GF-D8 (cell line): Measurements from ENCODE around the gene FRG2.
"Not testable (repeated sequence)": the region's sequence is repeated elsewhere in the genome, so short reads cannot be mapped to it uniquely, and the experiment has no call there.

Experiments
- DNase-seq: peaks from one replicate; lab custom pipeline; 2025; lab: John Stamatoyannopoulos, UW

The FRG2 gene

DNA sequence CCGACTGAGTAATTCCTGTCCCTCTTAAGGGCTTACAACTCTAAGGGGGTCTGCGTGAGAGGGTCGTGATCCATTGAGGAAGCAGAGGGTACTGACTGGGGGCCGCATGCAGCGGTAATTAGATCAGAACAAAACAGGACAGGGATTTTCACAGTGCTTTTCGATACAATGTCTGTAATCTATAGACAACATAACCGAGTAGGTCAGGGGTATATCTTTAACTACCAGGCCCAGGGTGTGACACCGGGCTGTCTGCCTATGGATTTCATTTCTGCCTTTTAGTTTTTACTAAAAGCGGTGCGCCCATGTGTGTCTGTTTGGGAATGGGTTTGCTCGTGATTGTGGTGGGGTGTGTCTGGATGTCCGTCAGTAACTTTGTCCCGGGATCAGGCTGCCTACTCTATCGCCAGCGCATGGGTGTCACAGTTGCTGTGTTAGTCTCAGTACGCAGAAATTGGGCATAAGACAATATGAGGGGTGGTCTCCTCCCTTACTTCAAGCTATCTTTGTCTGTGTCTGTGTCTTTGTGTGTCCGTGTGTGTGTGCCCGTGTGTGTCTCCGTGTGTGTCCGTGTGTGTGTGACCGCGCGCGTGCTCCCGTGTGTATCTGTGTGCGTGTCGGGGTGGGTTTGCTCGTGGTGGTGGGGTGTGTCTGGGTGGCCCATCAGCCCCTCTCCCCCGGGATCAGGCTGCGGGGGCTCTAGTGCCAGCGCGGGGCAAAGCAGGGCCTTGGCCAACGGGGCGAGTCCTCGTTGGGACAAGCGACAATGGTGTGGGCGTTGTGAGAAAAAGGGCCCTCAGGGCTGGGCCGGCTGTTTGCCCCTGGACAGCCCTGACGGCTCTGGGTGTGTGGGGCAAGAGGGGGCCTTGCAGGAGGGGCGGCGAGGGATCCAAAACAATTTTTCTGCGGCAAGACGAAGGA is 10.4 kb downstream of the FRG2 start:
- no peak for DNase-seq

DNA sequence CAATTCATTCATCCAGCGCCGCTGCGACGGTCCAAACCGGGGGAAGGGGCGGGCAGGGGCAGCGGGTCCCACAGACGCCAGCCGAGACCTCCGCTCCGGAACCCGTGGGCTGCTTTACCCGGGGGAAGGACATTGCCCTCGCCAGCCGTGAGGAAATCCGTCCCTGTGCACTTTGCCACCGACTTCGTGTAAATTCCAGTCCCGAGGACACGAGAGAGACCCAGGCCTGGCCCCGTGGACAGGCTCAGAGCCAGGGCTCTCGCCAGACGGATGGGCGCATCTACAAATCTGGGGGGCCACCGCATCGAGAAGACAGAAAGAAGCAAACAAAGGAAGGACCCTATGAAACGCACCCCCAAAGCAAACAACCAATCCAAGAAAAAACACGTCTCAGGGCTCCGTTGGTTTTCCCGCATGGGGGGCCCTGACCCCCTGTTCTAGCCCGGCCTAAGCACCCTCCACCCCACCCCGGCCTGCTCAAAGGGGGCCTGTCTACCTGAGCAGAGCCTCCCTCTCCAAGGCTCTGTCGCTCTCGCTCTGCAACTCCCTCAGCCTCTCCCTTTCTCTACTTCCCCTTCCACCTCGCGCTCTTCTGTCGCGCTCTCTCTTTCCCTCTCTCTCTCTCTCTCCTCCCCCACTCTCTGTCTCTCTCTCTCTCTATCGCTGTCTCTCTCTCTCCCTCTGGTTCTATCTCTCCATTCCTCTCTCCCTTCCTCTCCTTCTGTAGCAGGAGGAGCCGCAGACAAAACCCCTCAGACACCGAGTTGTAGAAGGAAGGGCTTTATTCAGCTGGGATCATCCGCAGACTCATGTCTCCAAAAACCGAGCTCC is 11.3 kb downstream of the FRG2 start:
- DNase-seq, result no peak

DNA sequence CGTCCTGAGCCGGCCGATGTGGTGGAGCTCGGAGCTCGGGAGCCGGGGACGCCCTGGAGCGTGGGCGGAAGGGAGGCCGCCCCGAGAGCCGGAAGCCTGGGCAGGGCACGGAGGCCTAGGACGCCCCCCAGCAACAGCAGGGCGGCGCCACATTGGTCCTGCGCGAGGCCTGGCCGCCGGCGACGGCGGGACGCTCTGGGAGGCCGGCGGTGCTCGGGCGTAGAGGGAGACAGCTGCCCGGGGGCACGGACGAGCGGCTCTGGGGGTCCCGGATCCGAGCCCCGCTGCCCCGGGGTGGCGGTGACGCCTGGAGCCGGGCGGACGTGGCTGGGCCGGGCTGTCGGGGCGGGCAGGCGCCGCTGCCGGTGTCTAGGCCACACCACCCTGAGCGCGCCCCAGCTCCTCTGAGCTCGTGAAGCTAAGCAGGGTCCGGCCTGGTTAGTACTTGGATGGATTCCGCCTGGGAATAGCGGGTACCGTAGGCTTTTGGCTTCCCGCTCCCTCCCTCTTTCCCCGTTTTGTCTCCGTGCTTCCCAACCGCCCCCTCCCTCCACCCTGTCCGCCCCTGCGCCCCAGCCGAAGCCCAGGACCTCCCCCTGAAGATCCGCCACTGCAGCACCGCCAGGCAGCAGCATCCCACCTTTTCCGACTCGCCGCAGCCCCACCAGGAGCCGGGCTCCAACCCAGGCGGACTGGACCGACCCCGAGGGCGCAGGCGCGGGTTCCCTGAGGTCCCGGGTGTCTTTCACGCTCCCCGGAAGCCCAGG is 12.1 kb downstream of the FRG2 start:
- no peak for DNase-seq

DNA sequence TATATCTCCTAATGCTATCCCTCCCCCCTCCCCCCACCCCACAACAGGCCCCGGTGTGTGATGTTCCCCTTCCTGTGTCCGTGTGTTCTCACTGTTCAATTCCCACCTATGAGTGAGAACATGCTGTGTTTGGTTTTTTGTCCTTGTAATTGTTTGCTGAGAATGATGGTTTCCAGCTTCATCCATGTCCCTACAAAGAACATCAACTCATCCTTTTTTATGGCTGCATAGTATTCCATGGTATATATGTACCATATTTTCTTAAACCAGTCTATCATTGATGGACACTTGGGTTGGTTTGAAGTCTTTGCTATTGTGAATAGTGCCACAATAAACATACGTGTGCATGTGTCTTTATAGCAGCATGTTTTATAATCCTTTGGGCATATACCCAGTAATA is 37.1 kb downstream of the FRG2 start:
- DNase-seq, result not testable (repeated sequence)

DNA sequence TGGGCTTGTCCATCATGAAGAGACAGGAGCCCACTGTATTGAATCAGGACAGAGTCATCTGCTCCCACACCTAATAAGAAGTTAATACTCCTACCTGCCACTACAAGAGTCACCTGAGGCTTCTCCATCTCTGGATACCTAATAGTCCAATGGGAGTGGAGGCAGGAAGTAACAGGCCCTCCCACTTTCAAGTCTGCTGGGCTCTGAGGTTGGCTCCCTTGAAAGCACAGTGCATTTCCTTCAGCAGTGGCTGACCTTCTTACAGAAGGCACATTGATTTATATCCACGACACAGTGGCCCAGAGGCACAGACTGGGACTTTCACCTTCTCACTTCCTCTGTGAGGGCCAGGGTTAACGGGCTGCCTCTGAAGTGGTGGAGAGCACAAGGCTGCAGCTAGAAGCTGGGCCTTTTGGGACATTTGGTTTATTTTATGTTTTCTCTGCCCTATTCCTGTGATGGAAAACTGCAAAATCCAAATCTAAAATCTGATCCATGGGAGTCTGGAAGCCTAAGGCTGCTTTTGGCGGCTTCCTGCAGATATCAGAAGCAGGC is 38.1 kb downstream of the FRG2 start:
- DNase-seq, result no peak

DNA sequence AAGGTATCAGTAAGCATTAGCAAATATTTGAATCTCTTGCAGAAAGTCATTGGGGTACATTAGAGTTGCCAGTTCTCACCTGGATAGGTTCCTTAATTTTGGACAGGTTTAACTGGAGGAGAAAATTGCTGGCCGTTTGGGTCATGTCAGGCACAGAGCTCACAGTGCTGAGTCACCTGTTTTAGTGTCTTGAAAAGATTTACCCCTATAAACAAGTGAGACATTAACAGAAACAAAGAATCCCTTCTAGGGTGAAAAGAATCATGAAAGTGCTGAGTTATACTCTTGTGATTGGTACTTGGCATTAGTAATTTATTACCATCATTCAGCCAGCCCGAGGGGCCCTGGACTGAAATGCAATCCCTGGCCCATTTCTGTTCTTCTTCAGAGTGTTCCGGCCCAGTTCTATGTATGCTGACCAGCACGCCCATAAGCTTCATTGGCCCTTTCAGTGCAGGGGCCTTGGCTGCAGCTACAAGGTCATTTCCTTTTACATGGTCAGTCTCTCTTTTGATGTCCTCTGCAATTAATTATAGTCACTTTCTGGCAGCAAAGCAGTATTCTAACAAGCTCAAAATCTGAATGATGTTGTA is 41.3 kb downstream of the FRG2 start:
- not testable (repeated sequence) for DNase-seq

DNA sequence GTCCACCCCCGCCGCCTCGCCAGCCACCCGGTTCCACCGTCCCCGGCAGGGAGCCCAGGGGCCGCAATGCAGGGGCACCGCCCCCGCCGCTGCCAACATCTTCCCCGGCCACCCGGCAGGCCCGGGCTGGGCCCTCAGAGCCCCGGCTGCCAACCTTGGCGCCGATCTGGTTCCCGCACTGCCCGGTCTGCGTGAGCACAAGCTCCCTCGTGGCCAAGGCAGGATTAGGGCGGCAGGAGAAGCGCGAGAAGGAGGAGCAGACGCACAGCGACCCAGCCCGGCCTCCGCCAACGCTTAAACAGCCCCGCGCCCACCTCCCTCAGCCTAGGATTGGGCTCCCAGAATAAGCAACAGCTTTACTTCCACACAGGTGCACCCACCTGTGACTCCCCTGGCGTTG is 42.4 kb downstream of the FRG2 start:
- not testable (repeated sequence) for DNase-seq

DNA sequence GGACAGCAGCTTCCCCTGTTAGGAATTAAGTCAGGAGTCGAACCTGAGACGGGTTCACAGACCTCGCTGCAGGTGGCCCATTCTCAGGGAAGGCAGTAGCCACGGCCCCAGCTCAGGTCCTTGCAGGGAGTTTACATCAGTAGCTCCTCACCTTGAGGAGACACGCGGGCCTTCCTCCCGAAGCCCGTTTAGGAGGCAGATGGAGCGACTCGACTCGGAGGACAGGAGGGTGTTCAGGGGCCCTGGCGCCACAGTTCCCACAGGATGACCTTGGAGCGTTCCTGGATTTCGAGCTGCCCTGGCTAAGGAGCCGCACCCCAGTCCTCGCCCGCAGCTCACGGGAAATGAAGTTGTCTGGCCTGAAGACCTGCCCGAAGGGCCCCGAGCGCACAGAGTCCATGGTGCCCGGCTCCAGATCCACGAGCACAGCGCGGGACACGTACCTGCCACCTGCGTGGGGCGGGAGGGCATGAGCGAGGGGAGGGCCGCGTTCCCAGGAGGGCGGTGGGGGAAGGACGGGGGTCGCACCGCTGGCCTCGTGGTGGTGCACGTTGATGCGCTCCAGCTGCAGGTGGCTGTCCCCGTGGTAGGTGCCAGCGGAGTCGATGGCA is 43.0 kb downstream of the FRG2 start:
- DNase-seq, result not testable (repeated sequence)

DNA sequence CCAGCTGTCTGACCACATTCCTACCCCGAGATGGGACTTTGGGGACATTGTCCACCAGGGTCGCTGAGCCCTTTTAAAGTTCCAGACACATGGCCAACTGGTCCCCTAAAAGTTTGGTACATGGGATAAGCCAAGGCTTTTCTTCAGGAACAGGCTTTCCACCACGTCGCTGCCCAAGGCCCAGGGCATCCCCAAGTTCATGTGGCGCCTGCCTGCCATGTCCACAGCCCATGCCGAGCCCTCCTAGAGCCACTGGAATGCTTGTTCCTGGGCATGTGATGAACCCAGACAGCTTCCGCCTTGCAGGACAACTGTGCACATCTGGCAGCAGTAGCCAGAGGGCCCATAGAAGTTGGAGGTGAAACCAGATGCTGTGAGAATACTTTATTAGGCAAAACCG is 45.1 kb downstream of the FRG2 start:
- DNase-seq, result no peak

DNA sequence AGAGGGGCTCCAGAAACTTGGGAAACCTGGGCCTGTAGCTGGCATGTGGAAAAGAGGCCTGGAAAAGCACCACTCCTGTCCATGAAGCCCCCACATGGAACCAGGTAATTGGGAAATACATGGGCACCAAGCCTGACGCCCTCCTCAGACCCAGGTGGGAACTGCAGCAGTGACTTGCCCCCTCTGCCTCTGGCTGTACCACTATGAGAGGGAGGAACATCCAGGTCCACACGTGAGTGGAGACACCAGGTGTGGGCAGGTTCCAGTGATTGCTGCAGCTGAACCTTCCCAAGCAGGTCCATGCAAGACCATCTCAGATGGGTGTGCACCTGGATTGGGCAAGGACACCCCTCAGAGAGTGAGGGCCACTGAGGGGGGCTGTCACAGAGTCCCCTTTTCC is 46.8 kb downstream of the FRG2 start:
- not testable (repeated sequence) for DNase-seq

DNA sequence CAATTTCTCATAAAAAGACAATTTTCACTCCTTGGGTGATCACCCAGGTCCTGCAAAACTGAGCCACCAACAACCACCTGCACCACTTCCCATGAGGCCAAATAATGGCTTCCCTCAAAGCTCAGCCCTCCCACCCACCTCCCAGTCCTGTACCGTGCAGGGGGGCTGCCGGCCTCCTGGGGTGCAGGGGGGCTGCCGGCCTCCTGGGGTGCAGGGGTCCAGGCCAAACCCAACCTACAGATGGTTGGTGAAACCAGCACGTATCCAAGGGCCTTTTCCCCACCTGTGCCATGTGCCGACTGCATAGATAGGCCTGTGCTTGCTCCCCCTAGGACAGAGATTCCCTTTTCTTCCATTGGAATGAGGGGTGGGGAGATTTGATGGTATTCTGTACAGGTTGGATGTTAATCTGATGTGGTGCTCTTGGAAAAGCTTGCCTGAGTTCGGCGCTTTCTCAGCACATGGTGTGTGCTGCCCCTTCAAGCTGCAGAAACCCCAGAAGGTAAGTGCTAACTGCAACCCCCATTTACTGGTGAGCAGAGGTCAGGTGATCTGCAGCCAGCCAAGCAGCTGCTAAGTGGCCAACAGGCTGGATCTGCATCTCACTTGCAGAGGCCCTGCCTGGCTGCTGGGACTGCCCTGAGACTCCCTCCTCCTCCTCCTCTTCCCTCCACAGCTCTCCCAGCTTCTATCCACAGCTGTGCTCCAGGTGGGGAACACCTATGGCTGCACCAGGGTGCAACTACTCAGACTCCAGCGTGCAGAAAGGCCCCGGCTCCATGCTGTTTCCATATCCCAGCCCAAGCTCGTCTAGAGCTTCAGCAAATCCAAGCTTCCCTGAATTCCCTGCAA is 47.6 kb downstream of the FRG2 start:
- no peak for DNase-seq
